ENCODE measurements around the gene PNPLA5. TPM values are rescaled to one million over a fixed set of nuclear protein-coding genes. Genes with fewer than 3 reads are reported as not detected.

PNPLA5 gene
- polyA plus RNA-seq, 2 of the 4 experiments (the other 2 are of a cell fraction) = not detected

GRCh38 chr22:43855431-43855830, 36.4 kb downstream of the PNPLA5 start:
- Histone ChIP-seq H3K27ac (no peak overlapping the region), H3K4me2 (no peak overlapping the region), H3K4me1 (no peaks in the 10 kb centered on the region), H3K9me3 (no peaks in the 10 kb centered on the region), H3K4me3 (no peak overlapping the region)
- POLR2A ChIA-PET = no interaction called here
- TF ChIP-seq ZSCAN20 (CRISPR knock-in tag; IDR thresholded peaks at IDR 0.05) (no peak), HDAC2 (IDR thresholded peaks at IDR 0.05) (no peak)
- 68% methylated on average over 3 of the region's 4 CpGs for WGBS (ENCODE audit: missing lambda C conversion rate)
- FAIRE-seq (no peak), DNase-seq (ENCODE audit: low read depth in 1 of 2, low spot score in 1 of 2) (no peak), ATAC-seq (no peak)
- CTCF ChIA-PET = no interaction called here

- Histone ChIP-seq H3K27ac (no peak overlapping the region), H3K9me3 (no peaks in the 10 kb centered on the region), H3K4me1 (no peaks in the 10 kb centered on the region), H3K4me3 (no peak overlapping the region), H3K4me2 (no peak overlapping the region)
- CTCF ChIA-PET = no interaction called here
- POLR2A ChIA-PET = no interaction called here
- ATAC-seq (no peak), DNase-seq (ENCODE audit: low read depth in 1 of 2, low spot score in 1 of 2) (no peak), FAIRE-seq (no peak)
- WGBS (ENCODE audit: missing lambda C conversion rate) = 70% methylated on average over 5 of the region's 13 CpGs
- TF ChIP-seq JUNB (IDR thresholded peaks at IDR 0.05) (no peak), HMGXB4 (CRISPR knock-in tag; IDR thresholded peaks at IDR 0.05; ENCODE audit: borderline replicate concordance) (no peak), CBX2 (IDR thresholded peaks at IDR 0.05; ENCODE audit: borderline replicate concordance, low read depth) (no peak), GATA3 (IDR thresholded peaks at IDR 0.05; ENCODE audit: borderline replicate concordance) (no peak), TFCP2L1 (CRISPR knock-in tag; IDR thresholded peaks at IDR 0.05) (no peak)
Observed at GRCh38 chr22:43854786-43855271, 37.0 kb downstream of the PNPLA5 start.

- no peak for ATAC-seq
- no peak for DNase-seq (ENCODE audit: low read depth in 1 of 2, low spot score in 1 of 2)
- no peak for FAIRE-seq
- CTCF ChIA-PET = no interaction called here
- Histone ChIP-seq H3K4me1 (no peaks in the 10 kb centered on the region), H3K4me2 (no peak overlapping the region), H3K4me3 (no peak overlapping the region), H3K27ac (no peak overlapping the region), H3K9me3 (no peaks in the 10 kb centered on the region)
- POLR2A ChIA-PET = no interaction called here
- 49% methylated on average over 5 of the region's 14 CpGs for WGBS (ENCODE audit: missing lambda C conversion rate)
- TF ChIP-seq HMGXB4 (CRISPR knock-in tag; IDR thresholded peaks at IDR 0.05; ENCODE audit: borderline replicate concordance) (no peak), EHMT2 (IDR thresholded peaks at IDR 0.05; ENCODE audit: low read depth) (no peak), RARB (CRISPR knock-in tag; IDR thresholded peaks at IDR 0.05) (no peak), NFE2L2 (conservative IDR thresholded peaks at IDR 0.05; ENCODE audit: low read length) (no peak), HES2 (IDR thresholded peaks at IDR 0.05) (no peak), RCOR1 (IDR thresholded peaks at IDR 0.05; ENCODE audit: low read depth, low read length) (no peak), KDM1A (IDR thresholded peaks at IDR 0.05; ENCODE audit: low read depth) (no peak), CHD2 (IDR thresholded peaks at IDR 0.05; ENCODE audit: low read length, partially characterized antibody) (no peak), TP53 (CRISPR knock-in tag; IDR thresholded peaks at IDR 0.05) (no peak), CTCF (IDR thresholded peaks at IDR 0.05) (no peak), TFCP2L1 (CRISPR knock-in tag; IDR thresholded peaks at IDR 0.05) (no peak), MAX (IDR thresholded peaks at IDR 0.05) (no peak), JUNB (IDR thresholded peaks at IDR 0.05) (no peak), BHLHE40 (IDR thresholded peaks at IDR 0.05; ENCODE audit: low read depth, low read length) (no peak), REST (IDR thresholded peaks at IDR 0.05) (no peak), HEYL (CRISPR knock-in tag; IDR thresholded peaks at IDR 0.05) (no peak), JUN (IDR thresholded peaks at IDR 0.05) (no peak), POLR2AphosphoS2 (conservative IDR thresholded peaks at IDR 0.05; ENCODE audit: low read length) (no peak), MYC (IDR thresholded peaks at IDR 0.05; ENCODE audit: borderline replicate concordance, low read length) (no peak)
Observed at GRCh38 chr22:43854121-43854785, 37.6 kb downstream of the PNPLA5 start.

Measured in A549 (cell line).